T-helper 17 cell (primary cell): ENCODE data around the gene NUMB. TPM values are rescaled to one million over a fixed set of nuclear protein-coding genes. Genes with fewer than 3 reads are reported as not detected.

Source experiments
- ATAC-seq: fragments of 150-1000 bp; cut with Tn5 transposase; 2 replicates; pipeline ENCODE4 v1.10.0; 2021; ENCODE audit warnings: mild to moderate bottlenecking, moderate library complexity
- DNase-seq, 3 donors: peaks; one replicate each; pipeline versions ENCODE4 v3.0.0 to v3.0.0-alpha.2; 2020 to 2021
- H3K9me3 ChIP-seq: one replicate; pipeline ENCODE4 v1.7.0; 2013; ENCODE audit warnings: low read length, mild to moderate bottlenecking; ENCODE audit not compliant: control insufficient read depth, poor library complexity, severe bottlenecking
- H3K27ac Mint-ChIP-seq: one replicate; pipeline ENCODE4 v1.8.0; 2022; ENCODE audit warnings: mild to moderate bottlenecking, moderate library complexity, mixed read lengths
- H3K27me3 Mint-ChIP-seq: one replicate; pipeline ENCODE4 v1.8.0; 2022; ENCODE audit warnings: mixed read lengths
- H3K36me3 Mint-ChIP-seq: one replicate; pipeline ENCODE4 v1.8.0; 2022; ENCODE audit warnings: low read depth, mixed read lengths
- H3K4me1 Mint-ChIP-seq: one replicate; pipeline ENCODE4 v1.8.0; 2022; ENCODE audit warnings: mild to moderate bottlenecking, mixed read lengths
- H3K4me3 Mint-ChIP-seq: one replicate; pipeline ENCODE4 v1.8.0; 2022; ENCODE audit warnings: mild to moderate bottlenecking, moderate library complexity, mixed read lengths
- total RNA-seq, 4 donors: library from RNA in 2 of 4; stranded (reverse) in 2 of 4; gene quantifications; one replicate each; pipeline ENCODE4 v1.2.3 and lab custom pipeline; 2022 to 2026

The NUMB gene
- total RNA-seq, 2 donors from 2014 or later: 38.8 to 45.7 TPM

GRCh38 chr14:73460691-73461127 lies 2.4 kb upstream of the NUMB start:
- Mint-ChIP-seq H3K4me3 (no peak overlapping the region), H3K27ac (peak overlapping the region; percentile 37)

GRCh38 chr14:73459959-73460358 lies 1.6 kb upstream of the NUMB start:
- Mint-ChIP-seq H3K27me3 (no peaks in the 10 kb centered on the region), H3K4me1 (peaks cover 40% of the 10 kb centered on the region), H3K27ac (no peak overlapping the region), H3K4me3 (peak overlapping the region; percentile 49), H3K36me3 (peaks cover 5% of the 10 kb centered on the region)
- DNase-seq: no peak
- no peaks in the 10 kb centered on the region for H3K9me3 ChIP-seq
- no peak for ATAC-seq

More at GRCh38 chr14:73460691-73461127, 2.4 kb upstream of the NUMB start:
- Mint-ChIP-seq H3K36me3 (peaks cover 5% of the 10 kb centered on the region), H3K4me1 (peaks cover 38% of the 10 kb centered on the region), H3K27me3 (no peaks in the 10 kb centered on the region)
- ATAC-seq (no peak), DNase-seq (no peak)
- H3K9me3 ChIP-seq: no peaks in the 10 kb centered on the region

DNA sequence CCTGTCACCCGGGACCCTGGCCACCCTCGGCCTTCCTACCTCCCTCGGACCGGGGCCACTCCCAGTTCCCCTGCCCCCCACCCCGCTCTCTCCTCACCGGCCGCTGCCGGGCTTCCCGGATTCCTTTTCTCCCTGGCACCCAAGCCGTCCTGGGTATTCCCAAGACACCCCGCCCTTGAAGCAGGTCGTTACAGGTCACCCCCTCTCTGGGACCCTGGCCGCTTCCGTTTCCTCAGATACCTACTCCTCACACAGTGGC lies 493 bp downstream of the NUMB start:
- Mint-ChIP-seq H3K4me3 (peak overlapping the region; percentile 100), H3K4me1 (peaks cover 35% of the 10 kb centered on the region)

GRCh38 chr14:73457041-73457923 lies 1.1 kb downstream of the NUMB start:
- Mint-ChIP-seq H3K36me3 (peaks cover 5% of the 10 kb centered on the region), H3K27ac (peak overlapping the region; percentile 98), H3K27me3 (no peaks in the 10 kb centered on the region), H3K4me1 (peaks cover 40% of the 10 kb centered on the region), H3K4me3 (peak overlapping the region; percentile 100)
- DNase-seq (peak in 2 of 3 donors; percentile 12), ATAC-seq (no peak)
- no peaks in the 10 kb centered on the region for H3K9me3 ChIP-seq

More for the DNA sequence above, 493 bp downstream of the NUMB start:
- Mint-ChIP-seq H3K27ac (peak overlapping the region; percentile 98), H3K36me3 (peaks cover 5% of the 10 kb centered on the region), H3K27me3 (no peaks in the 10 kb centered on the region)
- ATAC-seq: no peak
- peak in 1 of 3 donors; percentile 11 for DNase-seq
- no peaks in the 10 kb centered on the region for H3K9me3 ChIP-seq

DNA sequence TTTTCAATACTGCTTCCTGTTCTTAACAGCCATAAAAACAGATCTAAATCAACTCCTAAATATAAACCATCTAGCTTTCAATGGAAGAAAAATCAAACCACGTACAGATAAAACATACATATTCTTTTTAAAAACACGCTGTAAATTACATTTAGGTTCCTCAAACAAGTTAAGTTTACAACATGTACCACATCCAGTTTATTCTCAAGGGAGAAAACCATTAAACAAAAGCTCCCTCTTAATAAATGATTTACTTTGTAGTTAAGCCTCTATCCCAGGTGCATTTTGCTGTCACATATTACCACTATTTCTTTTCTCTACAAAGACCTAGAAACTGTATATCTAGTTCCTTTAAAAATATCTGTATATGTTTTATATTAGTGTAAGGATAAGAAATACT lies 3.1 kb downstream of the NUMB start:
- Mint-ChIP-seq H3K4me3 (peak overlapping the region; percentile 15), H3K36me3 (peaks cover 5% of the 10 kb centered on the region), H3K27ac (no peak overlapping the region), H3K27me3 (no peaks in the 10 kb centered on the region), H3K4me1 (peaks cover 36% of the 10 kb centered on the region)
- ATAC-seq: no peak
- H3K9me3 ChIP-seq: no peaks in the 10 kb centered on the region
- DNase-seq: no peak

GRCh38 chr14:73452341-73453186 lies 5.8 kb downstream of the NUMB start:
- peak overlapping the region; percentile 47 for H3K27ac Mint-ChIP-seq
- ATAC-seq (peak; percentile 18), DNase-seq (no peak)
- H3K4me1 Mint-ChIP-seq: peaks cover 26% of the 10 kb centered on the region
- H3K4me3 Mint-ChIP-seq: peak overlapping the region; percentile 31
- H3K27me3 Mint-ChIP-seq: no peaks in the 10 kb centered on the region
- H3K36me3 Mint-ChIP-seq: no peaks in the 10 kb centered on the region
- no peaks in the 10 kb centered on the region for H3K9me3 ChIP-seq

DNA sequence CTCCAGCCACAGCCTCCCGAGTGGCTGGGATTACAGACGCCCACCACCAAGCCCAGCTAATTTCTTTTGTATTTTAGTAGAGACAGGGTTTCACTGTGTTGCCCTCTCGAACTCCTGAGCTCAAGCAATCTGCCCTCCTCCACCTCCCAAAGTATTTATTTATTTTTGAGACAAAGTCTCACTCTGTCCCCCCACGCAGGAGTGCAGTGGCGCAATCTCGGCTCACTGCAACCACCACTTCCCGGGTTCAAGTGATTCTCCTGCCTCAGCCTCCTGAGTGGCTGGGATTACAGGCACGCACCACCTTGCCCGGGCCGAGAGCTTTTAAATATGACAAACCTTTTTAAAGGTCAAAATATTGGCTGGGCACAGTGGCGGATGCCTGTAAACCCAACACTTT lies 14.6 kb downstream of the NUMB start:
- ATAC-seq: no peak
- Mint-ChIP-seq H3K27me3 (no peaks in the 10 kb centered on the region), H3K36me3 (no peaks in the 10 kb centered on the region), H3K4me1 (peaks cover 3% of the 10 kb centered on the region), H3K4me3 (no peak overlapping the region), H3K27ac (no peak overlapping the region)
- no peaks in the 10 kb centered on the region for H3K9me3 ChIP-seq
- no peak for DNase-seq

DNA sequence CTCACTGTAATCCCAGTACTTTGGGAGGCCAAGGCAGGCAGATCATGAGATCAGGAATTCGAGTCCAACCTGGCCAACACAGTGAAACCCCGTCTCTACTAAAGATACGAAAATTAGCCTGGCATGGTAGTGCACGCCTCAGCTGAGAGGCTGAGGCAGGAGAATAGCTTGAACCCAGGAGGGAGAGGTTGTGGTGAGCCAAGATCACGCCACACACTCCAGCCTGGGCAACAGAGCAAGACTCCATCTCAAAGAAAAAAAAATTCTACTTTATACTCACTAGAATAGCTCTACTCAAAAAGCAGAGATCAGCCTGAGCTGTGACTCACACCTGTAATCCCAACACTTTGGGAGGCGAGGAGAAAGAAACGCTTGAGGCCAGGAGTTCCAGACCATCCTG lies 17.1 kb downstream of the NUMB start:
- Mint-ChIP-seq H3K27me3 (no peaks in the 10 kb centered on the region), H3K36me3 (no peaks in the 10 kb centered on the region), H3K27ac (no peak overlapping the region), H3K4me3 (no peak overlapping the region), H3K4me1 (peaks cover 7% of the 10 kb centered on the region)
- DNase-seq (no peak), ATAC-seq (no peak)
- no peaks in the 10 kb centered on the region for H3K9me3 ChIP-seq

DNA sequence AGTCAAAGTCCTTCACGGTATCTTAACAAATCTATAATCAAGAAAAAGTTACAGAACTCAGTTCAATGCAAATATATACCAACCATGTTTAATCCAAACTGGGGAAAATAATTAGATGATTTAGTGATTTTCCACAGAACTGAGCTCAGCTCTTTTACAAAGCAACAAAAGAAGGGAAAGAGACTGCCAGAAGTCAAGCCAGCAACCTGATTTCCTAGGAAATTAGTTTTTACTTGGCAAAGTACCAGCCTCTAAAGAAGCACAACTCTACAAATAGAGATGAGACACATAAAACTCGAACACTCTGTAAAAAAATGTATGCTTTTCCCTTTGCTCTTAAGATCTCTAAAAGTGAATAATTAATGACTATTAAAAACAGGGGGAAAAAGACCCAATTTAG lies 19.4 kb downstream of the NUMB start:
- Mint-ChIP-seq H3K36me3 (no peaks in the 10 kb centered on the region), H3K4me3 (no peak overlapping the region), H3K27me3 (no peaks in the 10 kb centered on the region), H3K27ac (no peak overlapping the region), H3K4me1 (peaks cover 14% of the 10 kb centered on the region)
- DNase-seq (no peak), ATAC-seq (no peak)
- no peaks in the 10 kb centered on the region for H3K9me3 ChIP-seq

GRCh38 chr14:73437206-73437605 lies 21.1 kb downstream of the NUMB start:
- ATAC-seq (no peak), DNase-seq (no peak)
- Mint-ChIP-seq H3K27me3 (no peaks in the 10 kb centered on the region), H3K36me3 (no peaks in the 10 kb centered on the region), H3K27ac (peak overlapping the region; percentile 83), H3K4me1 (peaks cover 18% of the 10 kb centered on the region), H3K4me3 (no peak overlapping the region)
- H3K9me3 ChIP-seq: no peaks in the 10 kb centered on the region

DNA sequence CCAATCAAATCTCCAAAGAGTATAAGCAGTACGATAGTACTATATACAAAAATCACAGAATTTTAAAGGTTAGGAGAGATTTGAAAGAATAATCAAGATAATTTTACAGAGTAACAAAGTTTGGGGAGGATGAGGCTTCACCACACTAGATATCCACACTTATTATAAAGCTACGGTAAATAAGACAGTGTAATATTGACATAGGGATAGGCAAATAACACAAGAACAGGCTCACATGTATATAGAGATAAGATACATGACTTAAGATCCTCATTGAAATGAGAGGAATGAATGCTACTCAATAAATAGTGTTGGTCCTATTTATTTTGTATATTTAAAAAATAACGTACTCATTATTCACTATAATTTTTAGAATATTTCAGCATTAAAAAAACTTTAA lies 26.2 kb downstream of the NUMB start:
- no peaks in the 10 kb centered on the region for H3K27me3 Mint-ChIP-seq
- peaks cover 17% of the 10 kb centered on the region for H3K4me1 Mint-ChIP-seq
- no peaks in the 10 kb centered on the region for H3K9me3 ChIP-seq

DNA sequence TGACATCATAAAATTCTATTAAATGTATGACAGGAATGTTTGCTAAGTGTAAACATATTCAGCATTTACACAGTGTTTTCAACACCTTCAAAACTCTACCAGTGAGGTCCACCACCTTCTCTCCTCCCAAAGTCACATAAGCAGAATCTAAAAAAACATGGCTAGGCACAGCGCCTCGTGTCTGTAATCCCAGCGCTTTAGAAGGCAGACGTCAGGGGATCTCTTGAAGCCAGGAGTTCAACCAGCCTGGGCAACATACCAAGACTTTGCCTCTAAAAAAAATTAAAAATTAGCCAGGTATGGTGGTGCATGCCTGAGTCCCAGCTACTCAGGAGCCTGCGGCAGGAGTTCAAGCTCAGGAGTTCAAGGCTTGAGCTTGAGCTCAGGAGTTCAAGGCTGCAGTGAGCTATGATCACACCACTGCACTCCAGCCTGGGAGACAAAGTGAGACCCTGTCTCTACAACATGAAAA lies 30.0 kb downstream of the NUMB start:
- ATAC-seq (no peak), DNase-seq (no peak)
- Mint-ChIP-seq H3K27ac (peak overlapping the region; percentile 19), H3K4me3 (no peak overlapping the region), H3K36me3 (no peaks in the 10 kb centered on the region), H3K4me1 (peaks cover 16% of the 10 kb centered on the region), H3K27me3 (no peaks in the 10 kb centered on the region)
- no peaks in the 10 kb centered on the region for H3K9me3 ChIP-seq

More for the DNA sequence above, 26.2 kb downstream of the NUMB start:
- no peak overlapping the region for H3K4me3 Mint-ChIP-seq
- ATAC-seq (no peak), DNase-seq (no peak)
- no peak overlapping the region for H3K27ac Mint-ChIP-seq
- no peaks in the 10 kb centered on the region for H3K36me3 Mint-ChIP-seq

GRCh38 chr14:73427516-73428264 lies 30.7 kb downstream of the NUMB start:
- Mint-ChIP-seq H3K4me3 (no peak overlapping the region), H3K36me3 (no peaks in the 10 kb centered on the region), H3K27me3 (no peaks in the 10 kb centered on the region), H3K27ac (peak overlapping the region; percentile 19), H3K4me1 (peaks cover 16% of the 10 kb centered on the region)
- no peak for ATAC-seq
- no peaks in the 10 kb centered on the region for H3K9me3 ChIP-seq
- DNase-seq: no peak
